ENCODE results near the gene FAM234A.
"Not testable (repeated sequence)": the region's sequence is repeated elsewhere in the genome, so short reads cannot be mapped to it uniquely, and the experiment has no call there.

The FAM234A gene

DNA sequence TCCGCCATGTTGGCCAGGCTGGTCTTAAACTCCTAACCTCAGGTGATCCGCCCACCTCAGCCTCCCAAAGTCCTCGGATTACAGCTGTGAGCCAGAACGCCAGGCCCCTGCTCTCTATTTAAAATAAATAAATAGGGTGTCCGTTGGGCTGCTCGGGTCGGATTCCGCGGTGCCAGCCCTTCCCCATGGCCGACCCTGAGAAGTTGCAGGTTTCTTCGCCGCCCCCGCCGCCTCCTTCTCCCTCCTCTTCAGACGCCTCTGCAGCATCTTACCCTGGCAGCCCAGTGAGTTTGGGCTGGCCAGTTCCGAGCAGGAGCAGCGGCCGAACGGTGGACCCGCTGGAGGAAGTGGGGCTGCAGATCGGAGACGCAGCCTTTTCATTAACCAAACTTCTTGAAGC lies 3.7 kb upstream of the FAM234A start:
- DNase-seq, result no peak

DNA sequence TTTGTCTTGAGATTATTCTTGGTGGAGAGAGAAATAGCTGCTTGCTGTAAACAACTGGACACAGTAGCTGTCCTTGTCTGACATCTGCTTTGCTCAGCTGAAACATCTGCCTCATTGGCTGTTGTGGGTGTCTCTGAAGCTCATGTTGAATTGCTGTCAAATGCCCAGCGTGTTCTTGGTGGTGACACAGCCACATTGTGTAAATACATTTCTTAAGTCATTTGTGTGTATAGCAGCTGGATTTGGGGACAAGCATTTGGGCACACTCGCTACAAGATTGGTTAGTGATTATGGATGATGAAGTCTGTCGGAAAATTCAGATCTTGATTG lies 5.3 kb downstream of the FAM234A start:
- DNase-seq, result no peak

DNA sequence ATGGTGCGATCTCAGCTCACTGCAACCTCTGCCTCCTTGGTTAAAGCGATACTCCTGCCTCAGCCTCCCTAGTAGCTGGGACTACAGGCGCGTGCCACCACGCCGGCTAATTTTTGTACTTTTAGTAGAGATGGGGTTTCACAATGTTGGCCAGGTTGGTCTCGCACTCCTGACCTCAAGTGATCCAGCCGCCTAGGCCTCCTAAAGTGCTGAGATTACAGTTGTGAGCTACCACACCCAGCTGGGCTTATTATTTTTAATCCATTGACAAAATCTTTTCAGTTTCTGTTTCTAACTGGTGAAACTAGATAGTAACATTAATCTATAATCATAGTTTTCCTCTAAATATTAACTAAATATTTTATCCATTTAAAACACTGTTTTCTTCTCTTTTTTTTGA lies 5.9 kb downstream of the FAM234A start:
- DNase-seq, result no peak

DNA sequence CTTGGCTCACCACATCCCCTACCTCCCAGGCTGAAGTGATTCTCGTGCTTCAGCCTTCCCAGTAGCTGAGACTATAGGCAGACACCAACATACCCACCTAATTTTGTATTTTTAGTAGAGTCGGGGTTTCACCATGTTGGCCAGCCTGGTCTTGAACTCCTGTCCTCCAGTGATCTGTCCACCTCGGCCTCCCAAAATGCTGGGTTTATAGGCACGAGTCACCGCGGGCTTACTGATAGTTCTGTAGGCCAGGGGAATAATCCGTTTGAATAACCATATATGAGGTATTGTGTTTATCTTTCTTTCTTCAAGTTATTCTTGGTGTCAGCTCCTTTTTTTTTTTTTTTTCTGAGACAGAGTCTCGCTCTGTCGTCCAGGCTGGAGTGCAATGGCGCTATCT lies 7.7 kb downstream of the FAM234A start:
- no peak for DNase-seq

DNA sequence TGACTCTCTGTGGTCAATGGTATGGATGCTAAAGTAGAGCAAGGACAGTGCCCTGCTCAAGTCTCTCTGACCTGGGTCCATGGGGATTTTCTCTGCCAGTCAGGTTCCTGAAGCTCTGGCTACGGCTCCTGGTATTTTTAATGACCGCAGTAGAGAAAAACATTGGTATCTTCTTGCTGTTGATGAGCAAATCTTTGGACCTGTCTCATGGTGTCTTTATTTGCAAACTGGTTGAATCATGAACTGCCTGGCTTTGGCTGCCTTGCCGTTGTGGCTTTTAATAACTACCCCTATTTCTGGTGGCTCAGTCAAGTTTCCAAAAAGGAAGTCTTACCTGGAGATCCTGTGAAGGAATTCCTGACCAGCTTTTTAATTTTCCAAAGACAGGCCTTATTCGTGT lies 8.7 kb downstream of the FAM234A start:
- DNase-seq, result no peak

DNA sequence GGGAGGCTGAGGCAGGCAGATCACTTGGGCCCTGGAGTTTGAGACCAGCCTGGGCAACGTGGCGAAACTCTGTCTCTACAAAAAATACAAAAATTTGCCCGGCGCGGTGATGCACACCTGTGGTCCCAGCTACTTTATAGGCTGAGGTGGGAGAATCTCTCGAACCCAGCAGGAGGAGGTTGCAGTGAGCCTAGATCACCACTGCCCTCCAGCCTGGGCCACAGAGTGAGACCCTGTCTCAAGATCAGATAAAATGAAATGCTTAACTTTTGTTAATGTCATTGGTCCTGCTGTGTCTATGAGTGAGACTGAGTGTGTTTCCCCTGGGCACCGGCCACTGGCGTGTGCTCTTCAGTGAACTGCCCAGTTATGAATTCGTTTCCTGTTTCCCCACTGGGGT lies 10.5 kb downstream of the FAM234A start:
- DNase-seq, result no peak

DNA sequence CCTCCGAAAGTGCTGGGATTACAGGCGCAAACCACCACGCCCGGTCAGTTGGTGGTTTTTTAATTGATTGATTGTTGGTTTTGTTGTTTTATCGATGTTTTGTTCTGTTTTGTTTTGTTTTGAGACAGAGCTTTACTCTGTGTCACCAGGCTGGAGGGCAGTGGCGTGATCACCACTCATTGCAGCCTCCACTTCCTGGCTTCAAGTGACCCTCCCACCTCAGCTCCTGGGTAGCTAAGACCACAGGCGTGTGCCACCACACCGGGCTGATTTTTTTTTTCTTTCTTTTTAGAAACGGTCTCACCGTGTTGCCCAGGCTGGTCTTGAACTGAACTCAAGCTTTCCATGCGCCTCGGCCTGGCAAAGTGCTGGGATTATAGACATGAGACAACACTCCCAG lies 12.4 kb downstream of the FAM234A start:
- DNase-seq, result no peak

DNA sequence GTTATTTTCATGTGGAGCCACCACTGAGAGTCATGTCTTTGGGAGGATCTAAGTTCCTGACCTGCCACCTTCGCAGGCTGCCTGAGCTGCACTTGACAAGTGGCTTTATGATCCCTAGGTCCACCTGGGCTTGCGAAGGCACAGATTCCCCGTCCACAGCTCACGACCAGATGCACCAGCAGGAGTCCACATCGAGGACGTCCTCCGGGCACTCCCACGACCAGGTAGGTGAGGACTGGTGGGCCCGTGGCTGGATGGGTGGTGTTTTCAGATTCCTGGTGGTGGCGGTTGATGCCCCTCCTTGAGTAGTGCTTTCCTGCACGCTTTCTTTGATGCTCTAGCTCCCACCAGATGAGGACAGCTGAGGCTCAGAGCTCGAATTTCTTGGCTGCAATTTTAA lies 14.8 kb downstream of the FAM234A start:
- DNase-seq, result no peak

DNA sequence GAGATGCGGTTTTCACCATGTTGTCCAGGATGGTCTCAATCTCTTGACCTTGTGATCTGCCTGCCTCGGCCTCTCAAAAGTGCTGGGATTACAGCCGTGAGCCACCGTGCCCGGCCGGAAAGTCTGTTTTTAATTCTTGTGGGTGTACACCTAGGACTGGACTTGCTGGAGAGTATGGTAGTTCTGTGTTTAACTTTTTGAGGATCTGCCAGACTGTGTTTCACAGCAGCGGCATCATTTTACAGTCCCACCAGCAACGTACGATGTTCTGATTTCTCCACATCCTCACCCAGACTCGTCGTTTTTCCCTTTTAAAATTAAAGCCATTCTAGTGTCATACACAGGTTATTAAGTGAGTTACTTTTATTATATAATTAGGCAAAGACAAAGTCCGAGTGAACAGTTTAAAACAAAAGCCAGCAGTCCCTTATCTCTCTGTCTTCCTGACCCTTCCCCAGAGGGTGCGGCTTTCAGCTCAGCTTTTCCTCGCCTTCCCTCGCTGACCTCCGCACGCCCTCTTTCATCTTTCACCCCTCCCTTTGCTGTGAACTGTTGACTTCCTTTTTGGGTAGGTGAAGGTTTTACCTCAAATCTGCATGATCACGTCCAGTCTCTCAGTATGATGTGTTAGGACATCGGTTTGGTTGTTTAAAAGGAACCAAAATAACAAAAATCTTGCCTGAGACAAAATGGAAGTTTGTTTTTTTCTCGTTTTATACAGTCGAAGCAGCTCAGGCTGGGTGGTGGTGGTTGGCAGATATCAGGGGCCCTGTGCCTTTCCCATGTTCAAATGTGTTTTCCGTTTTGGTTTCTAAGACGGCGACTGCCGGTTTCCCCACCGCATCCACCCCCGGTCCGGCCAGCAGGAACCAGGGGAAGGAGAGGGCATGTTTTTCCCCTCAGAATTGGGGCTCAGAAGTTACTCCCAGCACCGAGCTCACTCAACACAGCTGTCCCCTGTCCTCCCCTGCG lies 18.0 kb downstream of the FAM234A start:
- DNase-seq, result no peak

DNA sequence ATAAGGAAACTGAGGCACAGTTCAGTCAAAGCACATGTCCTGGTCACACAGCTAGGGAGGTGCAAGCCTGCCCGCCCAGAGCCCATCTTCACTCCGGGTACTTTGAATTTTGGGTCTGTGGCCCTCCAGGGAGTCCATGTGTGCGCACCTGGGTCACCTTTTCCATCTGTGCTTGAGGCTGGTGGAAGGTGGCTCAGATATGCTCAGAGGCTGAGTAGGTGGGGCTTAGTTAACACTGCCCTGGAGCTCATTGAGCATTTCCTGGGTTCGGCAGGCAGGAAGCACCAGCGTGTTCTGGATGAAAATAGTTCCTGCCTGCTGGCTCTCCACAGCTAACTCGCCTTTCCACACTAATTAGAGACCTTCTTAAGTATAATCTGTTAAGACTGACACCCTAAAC lies 19.2 kb downstream of the FAM234A start:
- no peak for DNase-seq

DNA sequence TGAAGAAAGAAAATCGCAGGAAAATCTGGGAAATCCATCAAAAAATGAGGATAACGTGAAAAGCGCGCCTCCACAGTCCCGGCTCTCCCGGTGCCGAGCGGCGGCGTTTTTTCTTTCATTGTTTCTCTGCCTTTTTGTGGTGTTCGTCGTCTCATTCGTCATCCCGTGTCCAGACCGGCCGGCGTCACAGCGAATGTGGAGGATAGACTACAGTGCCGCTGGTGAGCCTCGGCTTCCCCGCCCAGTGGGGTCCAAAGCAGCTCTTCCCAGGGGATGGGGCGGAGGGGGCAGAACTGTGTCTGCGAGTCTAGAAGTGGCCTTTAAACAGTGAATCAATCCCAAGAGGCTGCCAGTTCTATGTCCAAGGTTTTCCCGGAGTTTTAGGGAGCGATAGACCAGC lies 19.8 kb downstream of the FAM234A start:
- no peak for DNase-seq

DNA sequence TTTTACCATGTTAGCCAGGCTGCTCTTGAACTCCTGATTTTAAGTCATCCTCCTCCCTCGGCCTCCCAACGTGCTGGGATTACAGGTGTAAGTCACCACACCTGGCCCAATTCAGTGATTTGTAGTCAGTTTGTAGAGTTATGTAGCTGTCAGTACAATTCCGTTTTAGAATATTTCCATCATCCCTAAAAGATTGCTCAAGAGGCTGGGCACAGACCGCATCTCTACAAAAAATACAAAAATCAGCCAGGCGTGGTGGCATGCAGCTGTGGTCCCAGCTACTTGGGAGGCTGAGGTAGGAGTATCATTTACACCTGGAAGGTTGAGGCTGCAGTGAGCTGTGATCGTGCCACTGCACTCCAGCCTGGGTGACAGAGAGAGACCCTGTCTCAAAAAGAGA lies 20.6 kb downstream of the FAM234A start:
- no peak for DNase-seq

DNA sequence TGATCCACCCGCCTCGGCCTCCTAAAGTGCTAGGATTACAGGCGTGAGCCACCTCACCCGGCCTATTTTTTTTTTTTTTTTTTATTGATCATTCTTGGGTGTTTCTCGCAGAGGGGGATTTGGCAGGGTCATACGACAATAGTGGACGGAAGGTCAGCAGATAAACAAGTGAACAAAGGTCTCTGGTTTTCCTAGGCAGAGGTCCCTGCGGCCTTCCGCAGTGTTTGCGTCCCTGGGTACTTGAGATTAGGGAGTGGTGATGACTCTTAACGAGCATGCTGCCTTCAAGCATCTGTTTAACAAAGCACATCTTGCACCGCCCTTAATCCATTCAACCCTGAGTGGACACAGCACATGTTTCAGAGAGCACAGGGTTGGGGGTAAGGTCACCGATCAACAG lies 23.5 kb downstream of the FAM234A start:
- DNase-seq, result not testable (repeated sequence)

DNA sequence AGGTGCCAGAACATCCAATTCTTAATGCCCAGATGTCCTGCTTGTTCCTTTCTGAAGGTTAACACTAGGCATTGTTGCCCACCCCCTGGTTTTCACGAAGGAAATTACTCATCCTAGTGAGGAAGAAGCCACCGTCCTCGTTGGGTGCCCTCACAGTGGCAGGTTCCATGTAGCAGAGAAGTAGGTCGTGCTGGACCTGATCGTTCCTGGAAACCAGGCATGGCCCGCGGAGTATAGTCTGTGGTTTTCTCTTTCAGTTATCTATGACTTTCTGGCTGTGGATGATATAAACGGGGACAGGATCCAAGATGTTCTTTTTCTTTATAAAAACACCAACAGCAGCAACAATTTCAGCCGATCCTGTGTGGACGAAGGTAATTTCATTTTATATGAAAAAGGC lies 24.6 kb downstream of the FAM234A start:
- no peak for DNase-seq

DNA sequence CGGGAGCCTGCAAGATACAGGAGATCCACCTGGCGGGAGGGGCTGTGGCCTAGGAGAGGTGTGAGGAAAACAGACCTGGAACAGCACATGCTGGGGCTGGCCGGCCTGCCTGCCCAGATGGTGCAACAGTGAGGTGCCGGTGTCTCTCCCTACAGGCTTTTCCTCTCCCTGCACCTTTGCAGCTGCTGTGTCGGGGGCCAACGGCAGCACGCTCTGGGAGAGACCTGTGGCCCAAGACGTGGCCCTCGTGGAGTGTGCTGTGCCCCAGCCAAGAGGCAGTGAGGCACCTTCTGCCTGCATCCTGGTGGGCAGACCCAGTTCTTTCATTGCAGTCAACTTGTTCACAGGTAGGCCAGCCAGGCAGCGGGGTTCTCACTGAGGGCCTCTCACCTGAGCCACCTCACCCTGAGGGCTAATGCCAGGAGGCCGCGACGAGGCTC lies 25.2 kb downstream of the FAM234A start:
- no peak for DNase-seq

DNA sequence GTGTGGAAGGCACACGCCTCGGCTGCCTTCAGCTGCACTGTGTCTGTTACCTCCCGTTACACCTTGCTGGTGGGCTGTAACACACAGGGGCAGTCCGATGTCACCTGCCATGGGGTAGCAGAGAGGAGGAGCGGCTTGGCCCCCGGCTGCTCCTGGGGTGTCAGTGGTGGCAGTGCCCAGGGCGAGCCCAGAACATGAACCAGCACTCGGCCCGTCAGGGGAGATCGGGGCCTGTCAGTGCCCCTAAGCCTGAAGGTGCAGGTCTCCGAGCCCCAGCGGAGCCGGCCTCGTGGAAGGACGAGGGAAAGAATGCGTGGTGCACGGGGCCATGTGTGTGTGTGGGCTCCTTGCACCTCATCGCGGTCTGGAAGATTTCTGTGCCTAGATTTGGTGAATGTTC lies 25.7 kb downstream of the FAM234A start:
- no peak for DNase-seq

DNA sequence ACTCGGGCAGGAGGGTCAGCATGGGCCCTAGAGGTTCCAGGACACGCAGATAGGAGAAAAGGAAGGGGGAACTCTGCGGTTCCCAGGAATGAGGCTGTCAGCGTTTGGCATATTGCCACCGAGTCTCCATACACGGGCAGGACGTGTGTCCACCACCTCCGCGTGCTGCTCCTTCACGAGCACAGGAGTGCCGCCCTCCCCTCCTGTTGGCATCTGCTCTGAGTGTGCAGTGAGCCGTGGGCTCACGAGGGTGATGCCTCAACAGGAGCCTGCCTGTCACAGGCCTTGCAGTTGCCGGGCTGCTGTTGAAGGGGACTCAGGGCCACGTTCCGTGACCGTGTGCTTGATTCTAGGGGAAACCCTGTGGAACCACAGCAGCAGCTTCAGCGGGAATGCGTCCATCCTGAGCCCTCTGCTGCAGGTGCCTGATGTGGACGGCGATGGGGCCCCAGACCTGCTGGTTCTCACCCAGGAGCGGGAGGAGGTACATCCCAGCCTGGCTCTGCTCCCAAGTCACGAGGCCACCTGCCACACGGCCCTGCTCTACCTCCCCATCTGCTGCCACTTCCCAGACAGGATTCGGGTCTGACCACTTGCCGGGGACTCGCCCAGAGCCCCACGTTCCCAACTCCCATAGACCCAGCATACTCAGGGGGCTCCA lies 26.5 kb downstream of the FAM234A start:
- DNase-seq, result no peak

DNA sequence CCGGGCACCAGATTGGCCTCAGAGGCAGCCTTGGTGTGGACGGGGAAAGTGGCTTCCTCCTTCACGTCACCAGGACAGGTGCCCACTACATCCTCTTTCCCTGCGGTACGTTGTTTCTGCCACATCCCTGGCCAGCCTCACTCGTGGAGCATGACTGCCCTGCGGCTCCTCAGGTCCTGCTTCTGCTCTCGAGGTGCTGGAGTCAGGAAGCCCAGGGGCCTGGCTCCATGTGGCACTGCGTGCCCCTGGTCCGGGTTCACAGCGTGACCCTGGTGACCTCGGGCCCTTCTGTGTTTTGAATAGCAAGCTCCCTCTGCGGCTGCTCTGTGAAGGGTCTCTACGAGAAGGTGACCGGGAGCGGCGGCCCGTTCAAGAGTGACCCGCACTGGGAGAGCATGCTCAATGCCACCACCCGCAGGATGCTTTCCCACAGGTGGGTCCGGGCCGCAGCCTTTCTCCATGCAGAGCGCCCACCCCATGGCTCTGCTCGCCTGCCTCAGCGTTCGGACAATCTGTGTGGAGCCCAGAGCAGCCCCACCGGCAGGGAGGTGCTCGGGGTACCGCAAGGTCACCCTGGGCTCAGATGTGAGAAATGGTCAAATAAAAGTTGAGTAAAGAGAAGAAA lies 27.6 kb downstream of the FAM234A start:
- DNase-seq, result no peak

DNA sequence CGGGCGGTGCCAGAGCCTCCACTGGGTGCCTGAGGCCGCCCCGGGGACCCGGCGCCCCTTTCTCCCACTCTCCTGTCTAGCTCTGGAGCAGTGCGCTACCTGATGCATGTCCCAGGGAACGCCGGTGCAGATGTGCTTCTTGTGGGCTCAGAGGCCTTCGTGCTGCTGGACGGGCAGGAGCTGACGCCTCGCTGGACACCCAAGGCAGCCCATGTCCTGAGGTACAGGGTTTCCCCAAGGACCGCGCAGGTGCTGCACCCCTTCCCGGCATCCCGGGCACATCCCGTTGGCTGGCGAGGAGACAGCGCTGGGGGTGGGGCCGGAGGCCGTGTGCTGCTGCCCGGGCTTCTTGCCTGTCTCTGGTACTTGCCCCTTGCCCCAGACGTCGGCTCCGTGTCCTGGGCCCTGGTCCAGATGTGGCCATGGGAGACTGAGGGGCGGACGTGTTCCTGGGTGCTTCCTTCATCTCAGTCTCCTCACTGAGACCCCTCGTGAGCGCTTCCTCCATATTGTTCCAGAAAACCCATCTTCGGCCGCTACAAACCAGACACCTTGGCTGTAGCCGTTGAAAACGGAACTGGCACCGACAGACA lies 28.7 kb downstream of the FAM234A start:
- no peak for DNase-seq

DNA sequence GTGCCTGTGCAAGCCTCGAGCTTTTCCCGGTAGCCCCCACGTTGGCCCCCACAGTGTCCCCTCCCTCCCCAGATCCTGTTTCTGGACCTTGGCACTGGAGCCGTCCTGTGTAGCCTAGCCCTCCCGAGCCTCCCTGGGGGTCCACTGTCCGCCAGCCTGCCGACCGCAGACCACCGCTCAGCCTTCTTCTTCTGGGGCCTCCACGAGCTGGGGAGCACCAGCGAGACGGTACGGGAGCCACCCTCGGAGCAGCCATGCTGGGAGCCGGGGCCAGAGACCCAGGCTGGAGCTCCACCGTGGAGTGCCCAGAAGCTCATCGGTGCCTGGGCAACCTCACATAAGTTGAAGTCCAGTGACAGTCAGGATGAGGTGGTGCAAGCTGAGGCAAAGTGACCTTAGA lies 29.3 kb downstream of the FAM234A start:
- DNase-seq, result no peak

DNA sequence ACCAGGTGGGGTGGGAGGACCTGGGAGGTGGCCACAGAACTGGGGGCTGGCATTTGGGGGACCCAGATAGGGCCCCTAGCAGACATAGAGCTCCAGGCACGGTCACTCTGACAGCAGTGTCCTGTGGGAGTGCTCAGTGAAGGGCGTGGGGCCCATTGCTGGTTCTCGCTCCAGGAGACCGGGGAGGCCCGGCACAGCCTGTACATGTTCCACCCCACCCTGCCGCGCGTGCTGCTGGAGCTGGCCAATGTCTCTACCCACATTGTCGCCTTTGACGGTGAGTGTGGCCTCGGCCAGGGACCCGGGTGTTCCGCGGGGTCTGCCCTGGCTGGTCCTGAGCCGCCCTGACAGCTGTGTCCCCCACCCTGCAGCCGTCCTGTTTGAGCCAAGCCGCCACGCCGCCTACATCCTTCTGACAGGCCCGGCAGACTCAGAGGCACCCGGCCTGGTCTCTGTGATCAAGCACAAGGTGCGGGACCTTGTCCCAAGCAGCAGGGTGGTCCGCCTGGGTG lies 29.9 kb downstream of the FAM234A start:
- no peak for DNase-seq

DNA sequence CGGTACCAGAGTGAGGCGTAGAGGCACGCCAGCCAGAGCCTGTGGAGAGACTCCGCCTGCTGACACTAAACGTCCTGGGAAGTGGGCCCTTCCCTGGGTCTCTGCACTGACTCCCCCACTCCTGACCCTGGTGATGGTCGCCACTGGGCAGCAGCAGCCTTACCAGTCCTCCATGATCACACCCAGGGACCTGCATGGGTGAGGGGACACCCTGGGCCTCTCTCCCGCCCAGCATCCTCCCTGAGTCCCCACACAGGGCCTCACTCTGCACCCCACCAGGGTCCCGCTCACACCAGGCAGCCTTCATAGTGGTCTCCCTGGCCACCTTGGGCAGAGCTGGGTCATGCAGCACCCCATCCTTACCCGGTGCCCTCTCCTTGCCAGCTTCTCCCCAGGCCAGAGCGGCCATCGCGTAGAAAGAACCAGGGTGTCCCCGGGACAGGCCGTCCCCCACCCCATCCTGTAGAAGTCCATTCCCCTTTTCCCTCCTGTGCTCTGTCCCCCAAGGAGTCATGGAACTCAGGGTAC lies 30.4 kb downstream of the FAM234A start:
- no peak for DNase-seq

DNA sequence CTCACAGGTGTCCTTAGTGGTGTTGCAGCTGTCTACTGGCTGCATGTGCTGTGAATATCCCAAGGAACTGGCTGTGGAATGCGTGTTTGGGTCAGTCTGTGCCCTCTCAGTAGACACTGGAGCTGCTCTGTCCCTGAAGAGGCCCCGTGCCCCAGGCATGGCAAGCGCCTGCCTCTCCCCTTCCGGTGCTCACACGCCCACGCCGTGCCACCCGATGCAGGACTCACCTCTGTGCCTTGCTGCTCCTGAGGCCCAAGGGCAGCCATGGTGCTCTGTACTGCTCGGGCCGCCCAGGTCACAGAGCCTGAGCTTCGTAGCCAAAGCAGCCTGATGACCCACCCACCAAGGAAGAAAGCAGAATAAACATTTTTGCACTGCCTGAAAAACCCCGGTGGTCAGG lies 31.1 kb downstream of the FAM234A start:
- no peak for DNase-seq

Data from 8988T (cell line).